ENCODE measurements around the gene C22orf15.

C22orf15 gene

DNA sequence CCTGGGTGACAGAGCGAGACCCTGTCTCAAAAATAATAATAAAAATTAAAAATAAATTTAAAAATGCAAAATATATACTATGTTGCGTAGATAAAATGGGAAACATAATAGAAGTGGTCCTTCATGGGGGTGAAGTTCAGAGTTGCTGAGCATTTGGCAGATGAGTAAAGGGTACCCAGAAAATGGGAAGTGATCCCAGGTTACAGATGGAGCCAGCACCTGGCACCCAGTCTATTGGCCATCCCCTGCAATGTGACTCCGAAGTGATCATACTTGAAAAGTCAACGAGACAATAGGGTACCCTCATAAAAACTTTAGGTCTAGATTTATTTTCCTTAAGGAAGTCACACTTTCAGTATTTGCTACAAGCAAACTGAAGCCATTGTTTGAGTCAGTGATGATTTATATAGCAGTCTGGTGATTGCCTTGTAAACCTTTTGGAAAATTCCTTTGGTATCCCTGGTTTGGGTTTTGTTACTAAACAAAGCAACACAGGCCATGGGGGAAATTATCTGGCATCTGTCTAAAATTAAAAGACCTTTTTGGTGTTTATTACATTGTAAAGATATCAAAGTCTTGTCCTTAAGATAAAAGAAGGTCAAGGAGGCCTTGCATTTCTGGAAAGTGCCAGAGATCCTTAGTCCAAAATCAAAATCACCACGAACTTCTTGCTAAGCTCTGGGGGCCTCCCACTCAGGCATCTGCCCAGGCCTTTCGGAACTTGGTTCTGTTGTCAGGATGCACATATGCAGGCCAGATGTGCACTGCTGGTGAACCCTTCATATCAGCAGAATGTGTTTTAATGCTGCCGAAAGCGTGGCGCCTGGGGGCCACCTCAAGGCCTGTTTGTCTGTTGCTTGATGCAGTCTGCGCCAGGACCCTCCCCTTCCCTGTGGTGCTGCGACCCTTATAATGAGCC lies 28.3 kb downstream of the C22orf15 start:
- no peak for DNase-seq

DNA sequence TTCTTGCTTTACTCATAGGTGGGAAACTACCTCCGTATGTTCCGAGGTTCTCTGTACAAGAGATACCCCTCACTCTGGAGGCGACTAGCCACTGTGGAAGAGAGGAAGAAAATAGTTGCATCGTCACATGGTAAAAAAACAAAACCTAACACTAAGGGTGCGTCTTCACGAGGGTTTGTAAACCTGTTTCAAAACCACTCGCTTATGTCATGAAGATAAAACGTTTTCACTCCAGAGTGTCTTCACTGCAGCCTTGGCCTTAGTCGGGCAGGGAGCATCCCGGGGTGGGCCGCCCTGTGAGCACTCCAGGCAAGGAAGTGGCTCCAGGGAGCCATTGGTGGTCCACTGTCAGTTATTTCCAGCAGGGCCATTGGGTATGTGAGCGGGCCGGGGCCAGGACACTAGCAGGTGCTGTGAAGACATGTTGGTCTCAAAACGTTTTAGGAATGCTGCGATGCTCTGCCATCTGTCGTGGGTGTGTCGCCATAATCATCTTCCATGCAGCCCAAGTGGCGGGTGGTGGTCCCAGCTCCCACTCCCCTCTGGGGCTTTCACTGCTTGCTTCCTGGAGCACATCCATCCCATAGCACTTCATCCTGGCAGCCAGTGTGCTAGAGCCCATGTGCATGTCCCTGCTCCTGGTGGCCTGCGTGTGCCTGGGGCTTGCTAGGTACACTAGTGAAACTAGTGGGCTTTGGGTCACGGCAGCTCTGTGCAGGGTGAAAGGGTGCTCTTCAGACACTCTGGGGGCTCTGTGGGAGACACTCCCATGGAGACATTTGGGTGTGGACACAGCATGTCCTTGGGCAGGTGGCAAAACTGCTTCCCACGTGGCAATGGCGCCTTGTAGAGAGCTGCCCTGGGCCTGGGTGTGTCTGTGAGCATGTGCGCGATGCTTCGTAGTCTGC lies 29.2 kb downstream of the C22orf15 start:
- DNase-seq, result no peak

DNA sequence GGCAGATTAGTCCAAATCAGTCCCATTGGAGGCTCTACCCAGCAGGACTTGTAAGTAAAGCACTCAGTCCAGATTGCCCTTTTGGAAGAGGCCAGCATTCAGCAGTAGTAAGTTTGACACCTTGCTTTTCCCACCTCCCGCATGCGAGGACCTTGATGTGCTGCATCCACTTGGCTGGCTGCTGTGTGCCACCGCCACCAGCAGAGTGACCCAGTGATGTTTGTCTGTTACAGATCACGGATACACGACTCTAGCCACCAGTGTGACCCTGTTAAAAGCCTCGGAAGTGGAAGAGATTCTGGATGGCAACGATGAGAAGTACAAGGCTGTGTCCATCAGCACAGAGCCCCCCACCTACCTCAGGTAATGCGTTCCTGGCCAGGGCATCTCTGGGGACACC lies 30.5 kb downstream of the C22orf15 start:
- no peak for DNase-seq

DNA sequence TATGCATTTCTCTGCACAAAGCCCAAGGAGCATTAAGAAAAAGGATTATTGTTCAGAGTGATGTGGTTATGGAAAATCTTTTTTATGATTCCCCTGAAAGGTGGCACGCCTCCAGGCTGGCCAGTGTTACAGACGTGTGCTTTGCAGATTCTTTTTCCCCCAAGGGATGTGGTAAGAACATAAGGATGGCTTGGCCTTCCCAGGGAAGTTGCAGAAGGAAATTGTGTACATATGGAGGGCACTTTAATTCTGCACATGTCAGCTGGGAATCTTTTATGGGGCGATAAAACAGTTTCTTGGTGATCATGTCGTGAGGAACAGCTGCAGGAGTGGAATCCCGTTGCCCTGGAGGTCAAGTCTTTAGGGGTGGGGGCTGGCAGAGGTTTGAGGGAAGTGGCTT lies 33.7 kb downstream of the C22orf15 start:
- DNase-seq, result no peak

DNA sequence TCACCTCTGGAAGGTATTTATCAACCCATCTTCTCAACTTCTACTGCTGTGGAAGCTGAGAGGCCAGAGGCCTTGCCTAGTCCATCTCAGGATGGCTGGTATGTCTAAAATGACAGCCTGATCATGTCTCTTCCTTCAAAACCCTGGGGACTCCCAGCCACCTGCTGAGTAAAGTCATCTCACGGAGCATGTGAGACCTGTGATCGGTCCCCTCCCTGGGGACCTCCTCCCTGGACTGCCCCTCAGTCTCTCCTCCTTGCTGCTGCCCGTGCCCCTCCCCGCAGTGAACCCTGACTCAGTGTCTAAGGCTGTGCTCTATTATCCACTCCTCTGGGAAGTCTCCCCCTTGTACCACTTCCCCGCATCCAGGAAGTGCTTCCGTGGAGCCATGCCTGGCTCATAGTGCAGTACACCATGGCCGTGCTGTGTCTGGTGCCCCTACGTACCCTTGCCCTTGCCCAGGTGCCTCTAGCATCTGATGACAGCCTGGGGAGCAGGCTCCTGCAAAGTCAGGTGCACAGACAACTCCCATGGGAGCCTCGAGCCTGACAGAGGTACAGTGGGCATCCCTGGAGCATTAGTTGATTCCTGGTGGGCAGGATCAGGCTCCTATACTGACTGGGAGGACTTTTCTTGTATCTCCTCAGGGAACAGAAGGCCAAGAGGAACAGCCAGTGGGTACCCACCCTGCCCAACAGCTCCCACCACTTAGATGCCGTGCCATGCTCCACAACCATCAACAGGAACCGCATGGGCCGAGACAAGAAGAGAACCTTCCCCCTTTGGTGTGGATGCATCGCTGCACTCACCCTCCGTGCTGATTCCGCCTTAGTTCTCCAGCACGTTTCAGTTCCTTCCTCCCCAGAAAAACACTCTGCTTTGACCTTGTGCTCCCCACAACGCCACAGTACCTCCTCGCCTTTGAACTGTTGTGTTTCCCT lies 37.8 kb downstream of the C22orf15 start:
- DNase-seq, result no peak

DNA sequence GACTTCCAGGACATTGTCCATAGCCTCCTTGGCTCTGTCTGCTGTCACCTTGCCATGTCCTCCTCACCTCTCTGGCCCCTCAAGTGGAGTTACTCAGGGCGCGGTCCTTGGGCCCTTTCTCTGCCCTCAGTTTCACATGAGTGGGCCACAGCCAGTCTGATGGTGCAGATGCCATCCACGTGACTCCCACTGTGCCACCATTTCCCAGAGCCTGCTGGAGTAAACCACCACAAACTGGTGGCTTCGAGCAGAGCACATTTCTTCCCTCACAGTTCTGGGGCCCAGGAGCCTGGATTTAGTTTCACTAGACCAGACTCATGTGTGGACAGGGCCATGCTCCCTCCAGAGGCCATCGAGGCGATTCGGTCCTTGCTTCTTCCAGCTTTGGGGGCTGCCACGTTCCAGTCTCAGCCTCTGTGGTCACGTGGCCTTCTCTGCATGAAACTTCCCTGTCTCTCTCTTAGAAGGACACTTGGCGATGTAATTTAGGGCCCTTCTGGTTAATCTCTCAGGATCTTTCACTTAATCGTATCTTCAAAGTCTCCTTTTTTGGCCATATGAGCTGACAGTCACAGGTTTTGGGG lies 38.5 kb downstream of the C22orf15 start:
- DNase-seq, result no peak

DNA sequence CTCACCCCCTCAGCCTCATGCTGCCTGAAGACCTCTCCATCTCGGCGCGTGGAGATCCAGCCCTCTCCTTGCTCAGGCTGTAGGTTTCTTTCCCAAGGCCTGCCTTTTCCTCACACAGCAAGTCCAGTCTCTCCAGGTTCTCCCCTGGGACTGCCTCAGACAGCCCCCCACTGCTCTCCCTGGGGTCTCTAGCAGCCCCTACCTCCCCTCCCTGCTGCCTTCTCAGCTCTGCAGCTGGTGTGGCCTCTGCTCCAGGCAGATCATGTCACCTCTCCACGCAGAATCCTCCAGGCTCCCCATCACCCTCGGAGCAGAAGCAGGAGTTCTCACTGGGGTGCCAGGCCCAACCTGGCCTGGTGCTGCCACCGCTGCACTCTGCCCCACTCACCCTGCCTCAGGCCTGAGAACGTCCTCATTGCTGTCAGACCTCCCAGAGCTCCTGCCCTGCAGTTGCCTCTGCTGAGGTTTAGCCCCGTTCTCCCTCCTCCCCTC lies 39.1 kb downstream of the C22orf15 start:
- DNase-seq, result no peak

DNA sequence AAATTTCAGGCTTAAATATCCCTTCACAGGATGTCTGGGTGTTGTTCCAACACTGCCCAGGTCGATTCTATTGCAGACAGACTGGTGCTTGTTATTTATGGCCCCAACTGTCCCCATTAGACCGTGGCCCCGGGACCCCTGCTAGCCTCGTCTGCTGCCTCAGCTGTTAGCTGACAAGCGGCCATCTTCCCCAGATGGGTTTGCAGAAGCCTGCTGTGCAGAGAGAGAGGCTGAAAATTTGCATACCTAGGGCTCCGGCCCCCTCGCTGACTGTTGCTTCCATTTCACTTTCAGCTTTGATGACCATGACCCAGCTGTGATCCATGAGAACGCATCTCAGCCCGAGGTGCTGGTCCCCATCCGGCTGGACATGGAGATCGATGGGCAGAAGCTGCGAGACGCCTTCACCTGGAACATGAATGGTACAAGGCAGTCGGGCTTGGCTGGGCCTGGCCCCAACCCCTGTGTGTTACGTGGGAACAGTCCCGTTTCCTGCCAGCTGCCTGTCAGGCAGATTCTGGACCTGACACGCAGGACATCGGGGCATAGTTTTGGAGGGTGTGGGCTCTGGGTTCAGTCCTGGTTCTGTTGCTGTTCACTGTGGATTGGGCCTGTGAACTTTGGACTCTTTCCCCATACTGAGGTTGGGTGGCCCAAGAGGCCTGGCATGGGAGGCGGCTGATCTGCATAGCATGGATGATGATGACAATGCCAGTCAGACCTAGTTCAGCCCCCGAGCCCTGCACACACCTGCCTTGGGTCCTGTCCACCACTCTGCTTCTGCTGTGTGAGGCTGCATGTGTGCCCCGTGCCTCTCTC lies 40.4 kb downstream of the C22orf15 start:
- DNase-seq, result no peak

DNA sequence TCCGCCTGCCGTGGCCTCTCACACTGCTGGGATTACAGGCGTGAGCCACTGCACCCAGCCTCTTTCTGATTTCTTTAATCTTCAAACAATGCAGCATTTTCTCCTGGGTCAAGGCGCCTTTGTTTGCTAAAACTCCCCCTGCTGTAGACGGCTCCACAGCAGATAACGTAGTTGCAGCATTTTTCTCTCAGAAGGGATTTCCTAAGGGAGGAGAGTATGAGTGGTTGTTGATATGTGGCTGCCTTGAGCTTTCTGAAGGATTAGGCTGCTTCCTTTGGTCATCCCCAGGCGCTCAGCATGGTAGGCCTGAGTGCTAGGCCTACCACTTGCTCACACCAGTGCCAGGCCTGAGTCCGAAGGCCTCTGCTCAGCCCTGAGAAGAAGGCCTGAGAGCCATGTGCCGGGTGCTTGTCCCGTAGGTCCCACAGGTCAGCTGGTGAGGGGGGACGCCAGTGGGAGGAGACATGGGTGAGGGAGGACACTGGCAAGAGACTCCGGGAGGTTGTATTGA lies 42.0 kb downstream of the C22orf15 start:
- no peak for DNase-seq

DNA sequence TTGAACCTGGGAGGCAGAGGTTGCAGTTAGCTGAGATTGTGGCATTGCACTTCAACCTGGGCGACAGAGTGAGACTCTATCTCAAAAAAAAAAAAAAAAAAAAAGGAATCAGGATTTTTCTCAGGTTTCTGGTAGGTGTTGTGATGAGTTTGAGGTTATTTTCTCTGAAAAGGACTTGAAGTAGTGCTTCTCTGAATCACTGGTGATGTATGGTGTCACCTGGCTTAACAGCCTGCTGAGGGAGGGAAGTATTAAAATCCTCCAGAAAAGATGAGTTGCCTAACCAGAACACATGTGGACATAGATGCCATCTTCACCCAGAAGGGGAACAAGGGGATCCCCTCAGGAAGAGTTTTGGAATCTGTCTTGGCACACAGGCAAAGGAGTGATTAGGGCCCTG lies 44.0 kb downstream of the C22orf15 start:
- no peak for DNase-seq

DNA sequence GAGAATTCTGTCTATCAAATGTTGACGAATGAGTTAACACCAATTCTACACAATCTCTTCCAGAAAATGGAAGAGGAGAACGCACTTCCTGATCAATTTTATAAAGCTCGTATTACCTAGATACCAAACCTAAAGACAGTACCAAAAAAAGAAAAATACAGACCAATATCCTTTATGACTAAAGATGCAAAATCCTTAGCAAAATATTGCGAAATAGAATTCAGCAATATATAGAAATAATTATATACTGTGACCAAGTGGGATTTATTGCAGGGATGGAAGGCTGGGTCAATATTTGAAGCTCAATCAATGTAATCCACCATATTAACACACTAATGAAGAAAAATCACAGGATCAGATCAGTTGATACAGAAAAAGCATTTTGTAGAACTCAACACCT lies 49.6 kb downstream of the C22orf15 start:
- DNase-seq, result no peak
